K562 (cell line): ENCODE data around the gene KAZN. TPM values are rescaled to one million over a fixed set of nuclear protein-coding genes. Genes with fewer than 3 reads are reported as not detected.
A peak's percentile ranks its signal among the peaks of the same experiment; 100 is the strongest.

Experiments
- CBX2 ChIP-seq: fragments of 200-600 bp; sonication (generic); IDR thresholded peaks from one replicate; pipeline ENCODE4 v1.6.1; 2012; ENCODE audit warnings: mild to moderate bottlenecking, low read length, inconsistent platforms; ENCODE audit not compliant: insufficient read depth, poor library complexity, severe bottlenecking
- CHD2 ChIP-seq: IDR thresholded peaks from 2 replicates; pipeline ENCODE4 v1.6.1; 2011; ENCODE audit warnings: low read depth, low read length
- DIDO1 ChIP-seq: fragments of 450-650 bp; IDR thresholded peaks from 2 replicates; pipeline ENCODE4 v1.6.1; 2016; ENCODE audit warnings: low read depth, missing biosample characterization, missing genetic modification characterization
- HMG20A ChIP-seq: fragments of 450-650 bp; formaldehyde crosslinking; conservative IDR thresholded peaks from 2 replicates; pipeline ENCODE4 v1.4.0; 2020; ENCODE audit warnings: mild to moderate bottlenecking, mixed read lengths
- HSF4 ChIP-seq: fragments of 250-450 bp; sonication (Bioruptor Pico); IDR thresholded peaks from 2 replicates; pipeline ENCODE4 v2.1.2; 2022; ENCODE audit warnings: mild to moderate bottlenecking, moderate library complexity, borderline replicate concordance
- JUNB ChIP-seq: fragments of 450-650 bp; formaldehyde crosslinking; conservative IDR thresholded peaks from 2 replicates; pipeline ENCODE4 v1.4.0; 2020; ENCODE audit warnings: mild to moderate bottlenecking
- MAFF ChIP-seq: IDR thresholded peaks from 2 replicates; pipeline ENCODE4 v1.6.1; 2012; ENCODE audit warnings: low read length, improper control_type of control experiment
- MCM2 ChIP-seq: fragments of 450-650 bp; IDR thresholded peaks from 2 replicates; pipeline ENCODE4 v1.6.1; 2017; ENCODE audit warnings: low read depth, mild to moderate bottlenecking
- MXD1 ChIP-seq: fragments of 250-450 bp; sonication (Bioruptor Pico); IDR thresholded peaks from 2 replicates; pipeline ENCODE4 v1.8.0; 2021; ENCODE audit warnings: borderline replicate concordance, mild to moderate bottlenecking, moderate library complexity; ENCODE audit not compliant: poor library complexity, severe bottlenecking
- NBN ChIP-seq: fragments of 450-650 bp; IDR thresholded peaks from 2 replicates; pipeline ENCODE4 v1.6.1; 2016; ENCODE audit warnings: low read depth, mild to moderate bottlenecking
- NKRF ChIP-seq: fragments of 450-650 bp; IDR thresholded peaks from 2 replicates; pipeline ENCODE4 v1.6.1; 2016; ENCODE audit warnings: borderline replicate concordance
- PRDM10 ChIP-seq: fragments of 450-650 bp; IDR thresholded peaks from 2 replicates; pipeline ENCODE4 v1.6.1; 2018; ENCODE audit not compliant: partially characterized antibody
- RERE ChIP-seq: sonication (generic); formaldehyde crosslinking; IDR thresholded peaks from 2 replicates; pipeline ENCODE4 v1.8.0; 2023; ENCODE audit warnings: missing genetic modification reagents, mild to moderate bottlenecking, borderline replicate concordance
- SNRNP70 ChIP-seq: fragments of 200-400 bp; formaldehyde crosslinking; optimal IDR thresholded peaks from 2 replicates; pipeline ENCODE3; 2017; ENCODE audit warnings: low read depth, low read length
- SREBF2 ChIP-seq: sonication (generic); formaldehyde crosslinking; IDR thresholded peaks from 2 replicates; pipeline ENCODE4 v1.4.0; 2020; ENCODE audit warnings: mild to moderate bottlenecking, missing genetic modification reagents
- TFAM ChIP-seq: fragments of 250-450 bp; sonication (Bioruptor Pico); conservative IDR thresholded peaks from 2 replicates; pipeline ENCODE4 v1.5.0; 2021; ENCODE audit warnings: mild to moderate bottlenecking, moderate library complexity
- polyA plus RNA-seq, 8 experiments: library from polyadenylated mRNA; depleted of rRNA in 4 of 8; stranded (reverse) in 5 of 8; unstranded in 3 of 8; fragments of >200 nt; fragmentation: Nextera tagmentation in 2 of 8; fragmentation: Illumina TruSeq in 1 of 8; extraction: Ambion mirVana in 2 of 8; extraction: Trizol in 1 of 8; gene quantifications; 2 replicates each; pipeline versions ENCODE4 v1.2.1 to v1.2.3, GENCODE V29; 2011 to 2014; ENCODE audit warnings: inconsistent platforms in 1 of 8, missing spikeins in 1 of 8
- total RNA-seq, 7 experiments: library from RNA; depleted of rRNA in 6 of 7; stranded (reverse); fragments of >200 nt in 6 of 7; fragmentation: Illumina TruSeq in 2 of 7; extraction: Trizol in 2 of 7; gene quantifications; 2 replicates each; pipeline versions ENCODE4 v1.2.1 to v1.2.3, GENCODE V29; 2011 to 2021; ENCODE audit warnings: low replicate concordance in 1 of 7
- TF ChIP-seq, protein P1 (sequence below), 2 experiments: fragments of 450-650 bp in 1 of 2; sonication (generic) in 1 of 2; formaldehyde crosslinking; conservative IDR thresholded peaks; 2 replicates each; pipeline versions ENCODE4 v1.4.0 to v1.8.1; 2020 to 2022; ENCODE audit warnings: mild to moderate bottlenecking in 1 of 2, missing genetic modification reagents in 1 of 2

KAZN gene
- total and polyA plus RNA-seq, 9 of the 15 experiments (the other 6 are each of a cell fraction or from before 2014, with no cell fraction given): 2.1 to 21.6 (median 5.4) TPM

GRCh38 chr1:14783592-14783886 lies 185.1 kb downstream of the KAZN start (continued):
- TF ChIP-seq RERE (0 out of 2 replicates have a peak, but pooled peaks have one; percentile 24), CHD2 (no peak), SREBF2 (no peak), NKRF (peak; percentile 3; the same call in 1 of the 2 replicates), HSF4 (CRISPR knock-in tag) (no peak), HMG20A (CRISPR knock-in tag) (no peak), MXD1 (CRISPR knock-in tag) (no peak), NBN (no peak), SNRNP70 (no peak), MCM2 (no peak), JUNB (CRISPR knock-in tag) (no peak), DIDO1 (tag) (no peak), TFAM (CRISPR knock-in tag) (no peak), MAFF (no peak), PRDM10 (no peak), CBX2 (no peak)
- TF ChIP-seq, protein P1, sequence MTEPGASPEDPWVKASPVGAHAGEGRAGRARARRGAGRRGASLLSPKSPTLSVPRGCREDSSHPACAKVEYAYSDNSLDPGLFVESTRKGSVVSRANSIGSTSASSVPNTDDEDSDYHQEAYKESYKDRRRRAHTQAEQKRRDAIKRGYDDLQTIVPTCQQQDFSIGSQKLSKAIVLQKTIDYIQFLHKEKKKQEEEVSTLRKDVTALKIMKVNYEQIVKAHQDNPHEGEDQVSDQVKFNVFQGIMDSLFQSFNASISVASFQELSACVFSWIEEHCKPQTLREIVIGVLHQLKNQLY (CRISPR knock-in tag; conservative IDR thresholded peaks at IDR 0.05): no peak
